Psoas muscle (tissue), 8 donors: ENCODE measurements around the gene NDFIP1. TPM values are rescaled to one million over a fixed set of nuclear protein-coding genes. Genes with fewer than 3 reads are reported as not detected.

Source experiments
- ATAC-seq, 4 donors: fragments of 200-7000 bp; cut with Tn5 transposase; one replicate each; pipeline ENCODE4 v1.9.1; 2020; ENCODE audit warnings: moderate library complexity in 3 of 4, mild to moderate bottlenecking in 2 of 4
- DNase-seq, 2 donors: peaks; one replicate each; pipeline ENCODE4 v3.0.0-alpha.2; 2020
- H3K27ac ChIP-seq: fragments of 200-600 bp; one replicate; pipeline ENCODE4 v1.8.0; 2022
- H3K27me3 ChIP-seq, 3 donors: fragments of 200-600 bp in 1 of 3; one replicate each; pipeline versions ENCODE4 v1.6.1 to v1.8.0; 2013 to 2022; ENCODE audit warnings: low read length in 2 of 3, mild to moderate bottlenecking in 2 of 3, moderate library complexity in 1 of 3; ENCODE audit not compliant: insufficient read depth in 3 of 3
- H3K36me3 ChIP-seq, 2 donors: fragments of 200-600 bp in 1 of 2; one replicate each; pipeline versions ENCODE4 v1.6.1 to v1.8.0; 2013 to 2022; ENCODE audit warnings: low read depth in 1 of 2, mild to moderate bottlenecking in 1 of 2, moderate library complexity in 1 of 2; ENCODE audit not compliant: insufficient read depth in 1 of 2
- H3K4me1 ChIP-seq: fragments of 200-600 bp; one replicate; pipeline ENCODE4 v1.8.0; 2022
- H3K4me3 ChIP-seq: fragments of 200-600 bp; one replicate; pipeline ENCODE4 v1.8.0; 2022; ENCODE audit warnings: mild to moderate bottlenecking
- H3K9me3 ChIP-seq: fragments of 200-600 bp; one replicate; pipeline ENCODE4 v1.8.0; 2022
- CTCF ChIP-seq: fragments of 200-600 bp; IDR thresholded peaks from one replicate; pipeline ENCODE4 v1.8.0; 2022; ENCODE audit warnings: antibody characterized with exemption
- WGBS, 3 donors: extraction: QIAGEN DNeasy Blood & Tissue Kit; methylation state at CpG; one replicate each; pipeline versions ENCODE4 v1.1.6 to v1.1.7; 2013; 5-methylcytosine and 5-hydroxymethylcytosine counted together
- intact Hi-C, 2 donors: fragments of 100-400 bp; cut with DNase I; formaldehyde crosslinking; loops; one replicate each; pipeline versions ENCODE4 v1.11.0 to v1.14.2; 2022
- polyA plus RNA-seq, 3 donors: library from polyadenylated mRNA; stranded (reverse); fragments of 200-250 nt; gene quantifications; one replicate each; pipeline ENCODE4 v1.2.3, GENCODE V29; 2013
- total RNA-seq, 4 donors: library from RNA; stranded (reverse); fragmentation: NEBNext Ultra II Directional in 2 of 4; extraction: Animal tissue kit (Norgen Biotek cat#: 25700) in 2 of 4; gene quantifications; one replicate each; pipeline versions ENCODE4 v1.2.1 to v1.2.4, GENCODE V29; 2021 to 2023
- donor health status: healthy with polysubstance abuse.
- donor health status: DM: no; HTN: no; CAD: no; lungs with moderate emphysema.
- donor health status: Bipolar disorder and iron deficiency.
- donor health status: healthy.
- donor health status: DM: yes; HTN: yes; CAD: no.
- donor health status: DM: no; HTN: no; CAD: no.
- donor health status: DM: no; HTN: no; CAD: no.
- donor health status: DM: yes; HTN: yes; CAD: no.

Gene NDFIP1
- total and polyA plus RNA-seq, 7 donors: 22.9 to 34.2 (median 31.6) TPM

DNA sequence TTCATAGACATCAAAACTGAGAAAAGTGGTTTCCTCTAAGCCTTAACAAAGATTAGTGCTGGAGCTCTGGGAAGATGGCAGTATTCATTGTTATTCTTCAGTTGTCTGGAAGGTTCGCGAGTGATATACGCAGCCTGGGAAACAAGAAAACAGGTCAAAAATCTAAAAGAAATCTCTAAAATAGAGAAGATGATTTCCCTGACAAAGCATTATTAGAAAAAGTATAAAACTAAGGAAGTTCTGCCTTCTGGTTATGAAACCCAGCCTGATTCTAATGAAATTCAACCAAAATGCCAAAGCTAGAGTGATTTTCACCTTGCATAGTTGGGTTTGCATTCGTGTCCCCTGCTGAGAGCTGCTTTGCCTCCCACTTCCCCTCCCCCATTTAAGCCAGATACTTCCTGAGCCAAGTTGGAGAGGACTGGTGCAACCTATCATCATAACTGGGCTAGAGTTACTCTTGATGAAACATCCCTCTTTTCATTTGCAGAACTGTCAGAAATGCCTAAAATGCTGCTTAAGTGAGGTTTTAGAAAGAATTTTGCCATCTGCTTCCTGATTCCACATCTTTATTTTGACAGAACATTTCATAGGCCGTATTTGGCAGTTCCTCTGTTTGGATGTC is 48.4 kb downstream of the NDFIP1 start:
- no peak for TF ChIP-seq CTCF
- H3K27me3 ChIP-seq: no peaks in the 10 kb centered on the region
- intact Hi-C loops: loop anchor here (10.0 kb wide), 2 partner anchors 168 to 398 kb away; partner anchors contain the start of gene SPRY4 (in 1 of the 2)
- no peaks in the 10 kb centered on the region for H3K9me3 ChIP-seq
- H3K4me3 ChIP-seq: no peak overlapping the region
- DNase-seq (no peak), ATAC-seq (peak in 1 of 4 donors; percentile 24)
- no peaks in the 10 kb centered on the region for H3K4me1 ChIP-seq
- 71 to 82% (median 72%) methylated on average over 5 of the region's 5 CpGs for WGBS, 3 donors
- no peak overlapping the region for H3K27ac ChIP-seq
- peaks cover 3 to 21% of the 10 kb centered on the region in 2 donors for H3K36me3 ChIP-seq

DNA sequence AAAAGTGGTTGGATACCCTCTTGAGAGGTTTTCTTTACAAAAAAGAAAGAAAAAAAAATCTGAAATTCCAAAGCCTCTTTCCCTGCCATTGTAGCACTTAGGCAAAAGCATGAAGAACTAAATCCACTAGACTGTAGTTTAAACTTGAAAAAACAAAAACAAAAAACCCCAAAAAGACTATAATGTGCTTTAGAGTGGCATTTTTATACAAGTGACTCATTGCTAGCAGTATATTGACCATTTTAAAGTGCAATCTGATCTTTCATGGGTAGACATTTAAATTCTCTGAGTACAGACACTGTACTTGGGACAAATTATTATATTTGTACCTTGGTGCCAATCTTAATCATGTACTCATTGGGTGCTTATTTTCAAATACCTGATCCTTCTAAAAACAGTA is 50.8 kb downstream of the NDFIP1 start:
- no peak for TF ChIP-seq CTCF
- no peak overlapping the region for H3K27ac ChIP-seq
- no peak overlapping the region for H3K4me3 ChIP-seq
- H3K36me3 ChIP-seq: peaks cover 3 to 12% of the 10 kb centered on the region in 2 donors
- ATAC-seq: no peak
- no peaks in the 10 kb centered on the region for H3K27me3 ChIP-seq
- no peaks in the 10 kb centered on the region for H3K9me3 ChIP-seq
- intact Hi-C loops: loop anchor here (10.0 kb wide), 2 partner anchors 165 to 395 kb away; partner anchors contain the start of gene SPRY4 (in 1 of the 2)
- no peak for DNase-seq
- no peaks in the 10 kb centered on the region for H3K4me1 ChIP-seq

DNA sequence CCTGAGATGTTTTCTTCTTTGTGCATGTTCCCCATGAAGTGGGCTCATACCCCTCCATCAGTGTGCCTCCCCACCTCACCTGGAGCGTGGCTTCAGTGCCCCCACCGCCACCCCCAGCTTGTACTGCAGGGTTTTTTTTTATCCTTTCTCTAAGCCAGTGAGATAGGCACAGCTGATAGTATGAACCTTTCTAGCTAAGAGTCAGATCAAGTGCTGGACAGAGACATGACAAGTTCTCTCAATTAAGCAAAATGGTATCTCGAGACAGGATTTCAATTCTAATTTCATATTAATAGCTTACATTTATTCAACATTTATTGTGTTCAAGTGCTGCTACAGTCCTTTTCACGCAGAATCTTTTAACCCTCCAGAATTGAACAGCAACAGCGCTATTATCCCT is 55.7 kb downstream of the NDFIP1 start:
- Histone ChIP-seq H3K27ac (no peak overlapping the region), H3K36me3 (no peaks in the 10 kb centered on the region), H3K4me1 (no peaks in the 10 kb centered on the region), H3K4me3 (no peak overlapping the region), H3K27me3 (no peaks in the 10 kb centered on the region), H3K9me3 (no peaks in the 10 kb centered on the region)
- WGBS, 3 donors: 85 to 90% (median 88%) methylated on average over 5 of the region's 5 CpGs
- DNase-seq (no peak), ATAC-seq (no peak)
- no peak for TF ChIP-seq CTCF
- intact Hi-C loops: no loop called here

DNA sequence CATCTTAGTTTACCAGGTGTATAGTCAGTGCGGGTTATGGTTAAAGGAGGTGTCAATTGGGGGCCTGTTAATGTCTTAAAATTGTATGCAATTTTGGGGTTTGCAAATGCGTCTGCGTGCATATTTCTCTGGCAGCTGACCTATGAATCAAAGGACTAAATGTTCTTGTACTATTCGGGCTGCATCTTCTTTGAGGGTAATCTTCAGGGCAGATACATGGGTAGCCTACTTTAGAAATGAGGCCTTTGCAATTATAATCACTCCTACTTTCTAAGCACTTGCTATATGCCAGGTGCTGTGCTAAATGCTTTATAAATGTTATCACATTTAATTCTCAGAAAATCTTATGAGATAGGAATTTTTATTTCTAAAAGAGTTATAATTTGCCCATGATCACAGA is 58.2 kb downstream of the NDFIP1 start:
- intact Hi-C loops: no loop called here
- Histone ChIP-seq H3K36me3 (no peaks in the 10 kb centered on the region), H3K4me1 (no peaks in the 10 kb centered on the region), H3K4me3 (no peak overlapping the region), H3K27me3 (no peaks in the 10 kb centered on the region), H3K27ac (no peak overlapping the region), H3K9me3 (no peaks in the 10 kb centered on the region)
- 95 to 96% (median 95%) methylated on average over 4 of the region's 4 CpGs for WGBS, 3 donors
- TF ChIP-seq CTCF: no peak
- ATAC-seq (no peak), DNase-seq (no peak)

- Histone ChIP-seq H3K36me3 (no peaks in the 10 kb centered on the region), H3K4me3 (no peak overlapping the region), H3K9me3 (no peaks in the 10 kb centered on the region), H3K27me3 (no peaks in the 10 kb centered on the region), H3K27ac (no peak overlapping the region), H3K4me1 (no peaks in the 10 kb centered on the region)
- DNase-seq: no peak
- no peak for TF ChIP-seq CTCF
- ATAC-seq: no peak
- 93 to 98% (median 94%) methylated on average over 6 of the region's 6 CpGs for WGBS, 3 donors
- intact Hi-C loops: no loop called here
Observed at GRCh38 chr5:142167458-142167857, 58.9 kb downstream of the NDFIP1 start.
